ENCODE data around the gene THOC3.
"Not testable (repeated sequence)": the region's sequence is repeated elsewhere in the genome, so short reads cannot be mapped to it uniquely, and the experiment has no call there.

THOC3 gene

GRCh38 chr5:175960228-175960627, 7.9 kb downstream of the THOC3 start:
- H3K4me3 ChIP-seq (replicated peaks; ENCODE audit: low read depth, low read length); H3K27me3 ChIP-seq (replicated peaks; ENCODE audit: control insufficient read depth, insufficient read depth, low read length); DNase-seq (ENCODE audit: extremely low read depth, insufficient read length); H3K36me3 ChIP-seq (ENCODE audit: control insufficient read depth, insufficient read depth, low read length): not testable (repeated sequence)

GRCh38 chr5:175958515-175958914, 9.6 kb downstream of the THOC3 start:
- not testable (repeated sequence) for H3K4me3 ChIP-seq (replicated peaks; ENCODE audit: low read depth, low read length); H3K27me3 ChIP-seq (replicated peaks; ENCODE audit: control insufficient read depth, insufficient read depth, low read length); H3K36me3 ChIP-seq (ENCODE audit: control insufficient read depth, insufficient read depth, low read length); DNase-seq (ENCODE audit: extremely low read depth, insufficient read length)

- not testable (repeated sequence) for DNase-seq (ENCODE audit: extremely low read depth, insufficient read length); H3K4me3 ChIP-seq (replicated peaks; ENCODE audit: low read depth, low read length); H3K36me3 ChIP-seq (ENCODE audit: control insufficient read depth, insufficient read depth, low read length)
These were observed 14.0 kb downstream of the THOC3 start for GRCh38 chr5:175954107-175954506.

GRCh38 chr5:175952810-175953209, 15.3 kb downstream of the THOC3 start:
- not testable (repeated sequence) for H3K27me3 ChIP-seq (replicated peaks; ENCODE audit: control insufficient read depth, insufficient read depth, low read length); H3K4me3 ChIP-seq (replicated peaks; ENCODE audit: low read depth, low read length); H3K36me3 ChIP-seq (ENCODE audit: control insufficient read depth, insufficient read depth, low read length); DNase-seq (ENCODE audit: extremely low read depth, insufficient read length)

More at GRCh38 chr5:175954107-175954506, 14.0 kb downstream of the THOC3 start:
- H3K27me3 ChIP-seq (replicated peaks; ENCODE audit: control insufficient read depth, insufficient read depth, low read length) = not testable (repeated sequence)

- H3K4me3 ChIP-seq (replicated peaks; ENCODE audit: low read depth, low read length); H3K36me3 ChIP-seq (ENCODE audit: control insufficient read depth, insufficient read depth, low read length); H3K27me3 ChIP-seq (replicated peaks; ENCODE audit: control insufficient read depth, insufficient read depth, low read length); DNase-seq (ENCODE audit: extremely low read depth, insufficient read length): not testable (repeated sequence)
These were observed 16.7 kb downstream of the THOC3 start for GRCh38 chr5:175951339-175951969.

GRCh38 chr5:175948329-175949108, 19.6 kb downstream of the THOC3 start:
- not testable (repeated sequence) for H3K27me3 ChIP-seq (replicated peaks; ENCODE audit: control insufficient read depth, insufficient read depth, low read length)

GRCh38 chr5:175943253-175943652, 24.9 kb downstream of the THOC3 start:
- not testable (repeated sequence) for H3K4me3 ChIP-seq (replicated peaks; ENCODE audit: low read depth, low read length); H3K36me3 ChIP-seq (ENCODE audit: control insufficient read depth, insufficient read depth, low read length); DNase-seq (ENCODE audit: extremely low read depth, insufficient read length); H3K27me3 ChIP-seq (replicated peaks; ENCODE audit: control insufficient read depth, insufficient read depth, low read length)

More at GRCh38 chr5:175948329-175949108, 19.6 kb downstream of the THOC3 start:
- DNase-seq (ENCODE audit: extremely low read depth, insufficient read length); H3K36me3 ChIP-seq (ENCODE audit: control insufficient read depth, insufficient read depth, low read length); H3K4me3 ChIP-seq (replicated peaks; ENCODE audit: low read depth, low read length): not testable (repeated sequence)

- not testable (repeated sequence) for H3K27me3 ChIP-seq (replicated peaks; ENCODE audit: control insufficient read depth, insufficient read depth, low read length); H3K4me3 ChIP-seq (replicated peaks; ENCODE audit: low read depth, low read length); H3K36me3 ChIP-seq (ENCODE audit: control insufficient read depth, insufficient read depth, low read length); DNase-seq (ENCODE audit: extremely low read depth, insufficient read length)
These were observed 27.5 kb downstream of the THOC3 start for GRCh38 chr5:175940632-175941031.

GRCh38 chr5:175938489-175938888, 29.6 kb downstream of the THOC3 start:
- not testable (repeated sequence) for DNase-seq (ENCODE audit: extremely low read depth, insufficient read length); H3K36me3 ChIP-seq (ENCODE audit: control insufficient read depth, insufficient read depth, low read length); H3K27me3 ChIP-seq (replicated peaks; ENCODE audit: control insufficient read depth, insufficient read depth, low read length); H3K4me3 ChIP-seq (replicated peaks; ENCODE audit: low read depth, low read length)

GRCh38 chr5:175928752-175929151, 39.4 kb downstream of the THOC3 start:
- not testable (repeated sequence) for DNase-seq (ENCODE audit: extremely low read depth, insufficient read length); H3K4me3 ChIP-seq (replicated peaks; ENCODE audit: low read depth, low read length); H3K27me3 ChIP-seq (replicated peaks; ENCODE audit: control insufficient read depth, insufficient read depth, low read length); H3K36me3 ChIP-seq (ENCODE audit: control insufficient read depth, insufficient read depth, low read length)

- not testable (repeated sequence) for H3K27me3 ChIP-seq (replicated peaks; ENCODE audit: control insufficient read depth, insufficient read depth, low read length); H3K36me3 ChIP-seq (ENCODE audit: control insufficient read depth, insufficient read depth, low read length); H3K4me3 ChIP-seq (replicated peaks; ENCODE audit: low read depth, low read length); DNase-seq (ENCODE audit: extremely low read depth, insufficient read length)
These were observed 43.0 kb downstream of the THOC3 start for GRCh38 chr5:175925106-175925505.
